Neural cell (in vitro differentiated cells): ENCODE measurements around the gene BRINP1.

Experiments
- CTCF ChIP-seq: fragments of 450-650 bp; IDR thresholded peaks from 2 replicates; pipeline ENCODE4 v1.5.1; 2014; ENCODE audit warnings: antibody characterized with exemption, mild to moderate bottlenecking, moderate library complexity; ENCODE audit not compliant: poor library complexity, severe bottlenecking
- EP300 ChIP-seq: fragments of 450-650 bp; conservative IDR thresholded peaks from 2 replicates; pipeline ENCODE4 v1.6.1; 2014; ENCODE audit warnings: antibody characterized with exemption, mild to moderate bottlenecking, moderate library complexity; ENCODE audit not compliant: poor library complexity, severe bottlenecking
- EZH2 ChIP-seq: fragments of 200-600, 300-800 bp; shearing (Covaris generic), sonication (generic); IDR thresholded peaks from 2 replicates; pipeline ENCODE4 v1.6.1; 2014; ENCODE audit warnings: antibody characterized with exemption, low read length, borderline replicate concordance, mild to moderate bottlenecking; ENCODE audit not compliant: insufficient read depth, poor library complexity, severe bottlenecking
- MXI1 ChIP-seq: fragments of 450-650 bp; conservative IDR thresholded peaks from 2 replicates; pipeline ENCODE4 v1.6.1; 2014; ENCODE audit warnings: antibody characterized with exemption, mild to moderate bottlenecking; ENCODE audit not compliant: poor library complexity, severe bottlenecking
- POLR2AphosphoS5 ChIP-seq: IDR thresholded peaks from 2 replicates; pipeline ENCODE4 v1.6.1; 2012
- RAD21 ChIP-seq: fragments of 450-650 bp; conservative IDR thresholded peaks from 2 replicates; pipeline ENCODE4 v1.6.1; 2014; ENCODE audit warnings: antibody characterized with exemption, mild to moderate bottlenecking, moderate library complexity
- REST ChIP-seq: IDR thresholded peaks from 2 replicates; pipeline ENCODE4 v1.6.1; 2012; ENCODE audit warnings: borderline replicate concordance
- SMC3 ChIP-seq: fragments of 450-650 bp; conservative IDR thresholded peaks from 2 replicates; pipeline ENCODE4 v1.6.1; 2014; ENCODE audit warnings: antibody characterized with exemption, mild to moderate bottlenecking, moderate library complexity; ENCODE audit not compliant: poor library complexity
- TAF1 ChIP-seq: IDR thresholded peaks from 2 replicates; pipeline ENCODE4 v1.6.1; 2012; ENCODE audit warnings: low read depth

- TF ChIP-seq MXI1 = no peak
- TF ChIP-seq CTCF = no peak
- TF ChIP-seq TAF1 = no peak
- TF ChIP-seq POLR2AphosphoS5 = no peak
- TF ChIP-seq REST = no peak
- TF ChIP-seq RAD21 = no peak
- no peak for TF ChIP-seq EP300
- TF ChIP-seq EZH2 = no peak
- TF ChIP-seq SMC3 = no peak
Observed at GRCh38 chr9:119291554-119291953, 77.7 kb downstream of the BRINP1 start.
